Uterus (tissue), 2 donors: Measurements from ENCODE around the gene MCM8.

ENCODE experiments used
- POLR2A ChIP-seq, 2 donors: fragments of 450-650 bp; IDR thresholded peaks; one replicate each; pipeline ENCODE4 v1.6.1; 2016; ENCODE audit warnings: antibody characterized with exemption in 2 of 2, mild to moderate bottlenecking in 1 of 2, moderate library complexity in 1 of 2
- TF ChIP-seq, protein P1 (sequence below), 4 experiments: fragments of 200-600 bp in 2 of 4; fragments of 450-650 bp in 2 of 4; sonication (generic) in 2 of 4; IDR thresholded peaks; one replicate each; pipeline ENCODE4 v1.5.1; 2016 to 2019; ENCODE audit warnings: antibody characterized with exemption in 4 of 4, mild to moderate bottlenecking in 2 of 4, moderate library complexity in 1 of 4

DNA sequence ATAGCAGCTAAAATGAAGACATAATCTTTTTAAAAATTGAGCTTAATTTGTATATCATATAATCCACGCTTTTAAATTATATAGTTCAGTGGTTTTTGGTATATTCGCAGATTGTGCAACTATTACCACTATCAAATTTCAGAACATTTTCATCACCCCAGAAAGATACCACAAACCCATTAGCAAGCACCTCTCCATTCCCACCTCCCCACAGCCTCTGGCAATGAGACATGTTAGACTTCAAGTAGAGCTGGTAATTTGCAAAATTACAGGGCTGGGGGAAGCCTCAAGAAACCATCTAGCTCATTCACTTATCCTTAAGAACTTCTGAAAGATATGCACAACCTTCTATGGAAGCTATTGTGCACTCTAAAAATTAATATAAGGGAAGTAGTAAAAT is 37.3 kb upstream of the MCM8 start:
- TF ChIP-seq POLR2A (IDR thresholded peaks at IDR 0.05) = no peak
- TF ChIP-seq, protein P1, sequence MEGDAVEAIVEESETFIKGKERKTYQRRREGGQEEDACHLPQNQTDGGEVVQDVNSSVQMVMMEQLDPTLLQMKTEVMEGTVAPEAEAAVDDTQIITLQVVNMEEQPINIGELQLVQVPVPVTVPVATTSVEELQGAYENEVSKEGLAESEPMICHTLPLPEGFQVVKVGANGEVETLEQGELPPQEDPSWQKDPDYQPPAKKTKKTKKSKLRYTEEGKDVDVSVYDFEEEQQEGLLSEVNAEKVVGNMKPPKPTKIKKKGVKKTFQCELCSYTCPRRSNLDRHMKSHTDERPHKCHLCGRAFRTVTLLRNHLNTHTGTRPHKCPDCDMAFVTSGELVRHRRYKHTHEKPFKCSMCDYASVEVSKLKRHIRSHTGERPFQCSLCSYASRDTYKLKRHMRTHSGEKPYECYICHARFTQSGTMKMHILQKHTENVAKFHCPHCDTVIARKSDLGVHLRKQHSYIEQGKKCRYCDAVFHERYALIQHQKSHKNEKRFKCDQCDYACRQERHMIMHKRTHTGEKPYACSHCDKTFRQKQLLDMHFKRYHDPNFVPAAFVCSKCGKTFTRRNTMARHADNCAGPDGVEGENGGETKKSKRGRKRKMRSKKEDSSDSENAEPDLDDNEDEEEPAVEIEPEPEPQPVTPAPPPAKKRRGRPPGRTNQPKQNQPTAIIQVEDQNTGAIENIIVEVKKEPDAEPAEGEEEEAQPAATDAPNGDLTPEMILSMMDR (IDR thresholded peaks at IDR 0.05) = no peak
